ENCODE results near the gene WWOX.
"Not testable (repeated sequence)": the region's sequence is repeated elsewhere in the genome, so short reads cannot be mapped to it uniquely, and the experiment has no call there.

Gene WWOX

GRCh38 chr16:79213214-79213613 lies 1113.8 kb downstream of the WWOX start:
- H2BK120ac ChIP-seq (ENCODE audit: low read depth, low read length): no peak overlapping the region

GRCh38 chr16:79215289-79215688 lies 1115.8 kb downstream of the WWOX start:
- no peak overlapping the region for H3K56ac ChIP-seq (ENCODE audit: low read length)
- no peak overlapping the region for H3K23ac ChIP-seq (ENCODE audit: low read length)
- H3K79me1 ChIP-seq (ENCODE audit: low read length): no peaks in the 10 kb centered on the region
- H3K27me3 ChIP-seq (ENCODE audit: insufficient read depth, low read length, poor library complexity): no peaks in the 10 kb centered on the region
- H3K4me1 ChIP-seq (ENCODE audit: control insufficient read depth, low read depth, low read length): peaks cover 4% of the 10 kb centered on the region
- no peak overlapping the region for H2BK120ac ChIP-seq (ENCODE audit: low read depth, low read length)
- H4K5ac ChIP-seq (ENCODE audit: low read length): no peak overlapping the region
- no peak overlapping the region for H3K9ac ChIP-seq (ENCODE audit: low read length)
- no peak overlapping the region for H3K4ac ChIP-seq (ENCODE audit: low read depth, low read length)
- WGBS (ENCODE audit: extremely low coverage, insufficient coverage, low lambda C conversion rate): no CpG with 5 or more reads among the region's 4 CpGs
- no peaks in the 10 kb centered on the region for H3K36me3 ChIP-seq (ENCODE audit: control insufficient read depth, insufficient read depth, low read length)
- no peak overlapping the region for H2BK5ac ChIP-seq (ENCODE audit: low read length)
- H3K79me2 ChIP-seq (ENCODE audit: control insufficient read depth, insufficient read depth, low read length): no peaks in the 10 kb centered on the region
- no peak overlapping the region for H3K4me3 ChIP-seq (ENCODE audit: low read length)
- no peak overlapping the region for H3K27ac ChIP-seq (ENCODE audit: low read depth, low read length)
- DNase-seq: no peak
- no peak overlapping the region for H3K18ac ChIP-seq (ENCODE audit: low read length)
- H2BK15ac ChIP-seq (replicated peaks; ENCODE audit: low read depth): no peak overlapping the region
- no peak overlapping the region for H4K8ac ChIP-seq (ENCODE audit: low read depth, low read length)
- H3K4me2 ChIP-seq (ENCODE audit: low read length): no peak overlapping the region
- no peak overlapping the region for H2AK5ac ChIP-seq (ENCODE audit: low read length)

More at GRCh38 chr16:79213214-79213613, 1113.8 kb downstream of the WWOX start:
- no peaks in the 10 kb centered on the region for H3K36me3 ChIP-seq (ENCODE audit: control insufficient read depth, insufficient read depth, low read length)
- H3K27ac ChIP-seq (ENCODE audit: low read depth, low read length): no peak overlapping the region
- no peak overlapping the region for H2BK5ac ChIP-seq (ENCODE audit: low read length)
- no peak overlapping the region for H4K8ac ChIP-seq (ENCODE audit: low read depth, low read length)
- H2AK5ac ChIP-seq (ENCODE audit: low read length): no peak overlapping the region
- no peak overlapping the region for H3K23ac ChIP-seq (ENCODE audit: low read length)
- no CpG with 5 or more reads among the region's 3 CpGs for WGBS (ENCODE audit: extremely low coverage, insufficient coverage, low lambda C conversion rate)
- H3K4me1 ChIP-seq (ENCODE audit: control insufficient read depth, low read depth, low read length): peaks cover 4% of the 10 kb centered on the region
- no peak overlapping the region for H4K5ac ChIP-seq (ENCODE audit: low read length)
- H3K4me2 ChIP-seq (ENCODE audit: low read length): no peak overlapping the region
- H2BK15ac ChIP-seq (replicated peaks; ENCODE audit: low read depth): no peak overlapping the region
- no peak overlapping the region for H3K56ac ChIP-seq (ENCODE audit: low read length)
- H3K79me2 ChIP-seq (ENCODE audit: control insufficient read depth, insufficient read depth, low read length): no peaks in the 10 kb centered on the region
- no peak overlapping the region for H3K18ac ChIP-seq (ENCODE audit: low read length)
- no peak overlapping the region for H3K4me3 ChIP-seq (ENCODE audit: low read length)
- no peaks in the 10 kb centered on the region for H3K79me1 ChIP-seq (ENCODE audit: low read length)
- no peaks in the 10 kb centered on the region for H3K27me3 ChIP-seq (ENCODE audit: insufficient read depth, low read length, poor library complexity)
- no peak overlapping the region for H3K9ac ChIP-seq (ENCODE audit: low read length)
- no peak for DNase-seq
- H3K4ac ChIP-seq (ENCODE audit: low read depth, low read length): no peak overlapping the region

GRCh38 chr16:79217375-79218011 lies 1118.0 kb downstream of the WWOX start:
- H3K79me1 ChIP-seq (ENCODE audit: low read length): no peaks in the 10 kb centered on the region
- no peak overlapping the region for H2BK15ac ChIP-seq (replicated peaks; ENCODE audit: low read depth)
- H3K79me2 ChIP-seq (ENCODE audit: control insufficient read depth, insufficient read depth, low read length): no peaks in the 10 kb centered on the region
- no peak overlapping the region for H3K56ac ChIP-seq (ENCODE audit: low read length)
- no peak overlapping the region for H3K9ac ChIP-seq (ENCODE audit: low read length)
- WGBS (ENCODE audit: extremely low coverage, insufficient coverage, low lambda C conversion rate): no CpG with 5 or more reads among the region's 6 CpGs
- no peak overlapping the region for H4K5ac ChIP-seq (ENCODE audit: low read length)
- DNase-seq: peak; percentile 63
- no peak overlapping the region for H3K18ac ChIP-seq (ENCODE audit: low read length)
- no peak overlapping the region for H2BK120ac ChIP-seq (ENCODE audit: low read depth, low read length)
- H2BK5ac ChIP-seq (ENCODE audit: low read length): no peak overlapping the region
- no peaks in the 10 kb centered on the region for H3K36me3 ChIP-seq (ENCODE audit: control insufficient read depth, insufficient read depth, low read length)
- no peak overlapping the region for H3K27ac ChIP-seq (ENCODE audit: low read depth, low read length)
- no peak overlapping the region for H3K4me2 ChIP-seq (ENCODE audit: low read length)
- no peak overlapping the region for H3K4ac ChIP-seq (ENCODE audit: low read depth, low read length)
- no peak overlapping the region for H4K8ac ChIP-seq (ENCODE audit: low read depth, low read length)
- peaks cover 2% of the 10 kb centered on the region for H3K4me1 ChIP-seq (ENCODE audit: control insufficient read depth, low read depth, low read length)
- no peak overlapping the region for H3K23ac ChIP-seq (ENCODE audit: low read length)
- no peak overlapping the region for H2AK5ac ChIP-seq (ENCODE audit: low read length)
- no peaks in the 10 kb centered on the region for H3K27me3 ChIP-seq (ENCODE audit: insufficient read depth, low read length, poor library complexity)
- H3K4me3 ChIP-seq (ENCODE audit: low read length): no peak overlapping the region

- no peak overlapping the region for H4K5ac ChIP-seq (ENCODE audit: low read length)
- H2AK5ac ChIP-seq (ENCODE audit: low read length): no peak overlapping the region
- no peaks in the 10 kb centered on the region for H3K79me1 ChIP-seq (ENCODE audit: low read length)
- no peak overlapping the region for H3K23ac ChIP-seq (ENCODE audit: low read length)
- no CpG with 5 or more reads among the region's 1 CpG for WGBS (ENCODE audit: extremely low coverage, insufficient coverage, low lambda C conversion rate)
- H2BK15ac ChIP-seq (replicated peaks; ENCODE audit: low read depth): no peak overlapping the region
- no peak overlapping the region for H4K8ac ChIP-seq (ENCODE audit: low read depth, low read length)
- no peaks in the 10 kb centered on the region for H3K27me3 ChIP-seq (ENCODE audit: insufficient read depth, low read length, poor library complexity)
- no peak overlapping the region for H2BK120ac ChIP-seq (ENCODE audit: low read depth, low read length)
- H3K4me2 ChIP-seq (ENCODE audit: low read length): no peak overlapping the region
- peaks cover 2% of the 10 kb centered on the region for H3K4me1 ChIP-seq (ENCODE audit: control insufficient read depth, low read depth, low read length)
- no peak overlapping the region for H3K56ac ChIP-seq (ENCODE audit: low read length)
- H3K9ac ChIP-seq (ENCODE audit: low read length): no peak overlapping the region
- H3K36me3 ChIP-seq (ENCODE audit: control insufficient read depth, insufficient read depth, low read length): no peaks in the 10 kb centered on the region
- H3K4ac ChIP-seq (ENCODE audit: low read depth, low read length): no peak overlapping the region
- no peak overlapping the region for H3K18ac ChIP-seq (ENCODE audit: low read length)
- H3K79me2 ChIP-seq (ENCODE audit: control insufficient read depth, insufficient read depth, low read length): no peaks in the 10 kb centered on the region
- H2BK5ac ChIP-seq (ENCODE audit: low read length): no peak overlapping the region
- no peak overlapping the region for H3K4me3 ChIP-seq (ENCODE audit: low read length)
- no peak overlapping the region for H3K27ac ChIP-seq (ENCODE audit: low read depth, low read length)
- no peak for DNase-seq
Measured at GRCh38 chr16:79218351-79218750, 1118.9 kb downstream of the WWOX start.

GRCh38 chr16:79225994-79226393 lies 1126.5 kb downstream of the WWOX start:
- not testable (repeated sequence) for H3K79me2 ChIP-seq (ENCODE audit: control insufficient read depth, insufficient read depth, low read length); H3K36me3 ChIP-seq (ENCODE audit: control insufficient read depth, insufficient read depth, low read length); H2AK5ac ChIP-seq (ENCODE audit: low read length); H3K18ac ChIP-seq (ENCODE audit: low read length); H3K56ac ChIP-seq (ENCODE audit: low read length); H3K4me2 ChIP-seq (ENCODE audit: low read length); H3K27me3 ChIP-seq (ENCODE audit: insufficient read depth, low read length, poor library complexity); H3K4me1 ChIP-seq (ENCODE audit: control insufficient read depth, low read depth, low read length); H4K5ac ChIP-seq (ENCODE audit: low read length); H3K4ac ChIP-seq (ENCODE audit: low read depth, low read length); H2BK120ac ChIP-seq (ENCODE audit: low read depth, low read length); H2BK5ac ChIP-seq (ENCODE audit: low read length); H3K79me1 ChIP-seq (ENCODE audit: low read length); H3K23ac ChIP-seq (ENCODE audit: low read length); DNase-seq; H2BK15ac ChIP-seq (replicated peaks; ENCODE audit: low read depth); H3K9ac ChIP-seq (ENCODE audit: low read length); H3K4me3 ChIP-seq (ENCODE audit: low read length); H3K27ac ChIP-seq (ENCODE audit: low read depth, low read length); H4K8ac ChIP-seq (ENCODE audit: low read depth, low read length)
- no CpG with 5 or more reads among the region's 3 CpGs for WGBS (ENCODE audit: extremely low coverage, insufficient coverage, low lambda C conversion rate)

- no peaks in the 10 kb centered on the region for H3K79me2 ChIP-seq (ENCODE audit: control insufficient read depth, insufficient read depth, low read length)
- no peak overlapping the region for H3K4ac ChIP-seq (ENCODE audit: low read depth, low read length)
- H2BK5ac ChIP-seq (ENCODE audit: low read length): no peak overlapping the region
- no peaks in the 10 kb centered on the region for H3K27me3 ChIP-seq (ENCODE audit: insufficient read depth, low read length, poor library complexity)
- no peak overlapping the region for H3K23ac ChIP-seq (ENCODE audit: low read length)
- no peak overlapping the region for H4K8ac ChIP-seq (ENCODE audit: low read depth, low read length)
- no peak overlapping the region for H2BK15ac ChIP-seq (replicated peaks; ENCODE audit: low read depth)
- H2AK5ac ChIP-seq (ENCODE audit: low read length): no peak overlapping the region
- no peaks in the 10 kb centered on the region for H3K4me1 ChIP-seq (ENCODE audit: control insufficient read depth, low read depth, low read length)
- H3K79me1 ChIP-seq (ENCODE audit: low read length): no peaks in the 10 kb centered on the region
- H2BK120ac ChIP-seq (ENCODE audit: low read depth, low read length): no peak overlapping the region
- H4K5ac ChIP-seq (ENCODE audit: low read length): no peak overlapping the region
- H3K4me2 ChIP-seq (ENCODE audit: low read length): no peak overlapping the region
- DNase-seq: no peak
- WGBS (ENCODE audit: extremely low coverage, insufficient coverage, low lambda C conversion rate): no CpG with 5 or more reads among the region's 20 CpGs
- H3K9ac ChIP-seq (ENCODE audit: low read length): no peak overlapping the region
- no peaks in the 10 kb centered on the region for H3K36me3 ChIP-seq (ENCODE audit: control insufficient read depth, insufficient read depth, low read length)
- no peak overlapping the region for H3K4me3 ChIP-seq (ENCODE audit: low read length)
- no peak overlapping the region for H3K18ac ChIP-seq (ENCODE audit: low read length)
- no peak overlapping the region for H3K56ac ChIP-seq (ENCODE audit: low read length)
- H3K27ac ChIP-seq (ENCODE audit: low read depth, low read length): no peak overlapping the region
Measured at GRCh38 chr16:79229361-79229760, 1129.9 kb downstream of the WWOX start.

Measured in mesendoderm (in vitro differentiated cells).